Retinal pigment epithelial cell (primary cell): Measurements from ENCODE around the gene SELENOH.
"Not testable (repeated sequence)": the region's sequence is repeated elsewhere in the genome, so short reads cannot be mapped to it uniquely, and the experiment has no call there.

Source experiments
- DNase-seq: peaks from one replicate; pipeline ENCODE4 v3.0.0-alpha.2; 2010; ENCODE audit warnings: low read depth
- H3K4me3 ChIP-seq: 2 replicates; pipeline ENCODE4 v1.5.1; 2011; ENCODE audit warnings: mild to moderate bottlenecking, low read length, control low read depth, moderate library complexity
- CTCF ChIP-seq: conservative IDR thresholded peaks from 2 replicates; pipeline ENCODE4 v1.5.1; 2011; ENCODE audit warnings: low read depth, low read length, control low read depth, inconsistent platforms

SELENOH gene

DNA sequence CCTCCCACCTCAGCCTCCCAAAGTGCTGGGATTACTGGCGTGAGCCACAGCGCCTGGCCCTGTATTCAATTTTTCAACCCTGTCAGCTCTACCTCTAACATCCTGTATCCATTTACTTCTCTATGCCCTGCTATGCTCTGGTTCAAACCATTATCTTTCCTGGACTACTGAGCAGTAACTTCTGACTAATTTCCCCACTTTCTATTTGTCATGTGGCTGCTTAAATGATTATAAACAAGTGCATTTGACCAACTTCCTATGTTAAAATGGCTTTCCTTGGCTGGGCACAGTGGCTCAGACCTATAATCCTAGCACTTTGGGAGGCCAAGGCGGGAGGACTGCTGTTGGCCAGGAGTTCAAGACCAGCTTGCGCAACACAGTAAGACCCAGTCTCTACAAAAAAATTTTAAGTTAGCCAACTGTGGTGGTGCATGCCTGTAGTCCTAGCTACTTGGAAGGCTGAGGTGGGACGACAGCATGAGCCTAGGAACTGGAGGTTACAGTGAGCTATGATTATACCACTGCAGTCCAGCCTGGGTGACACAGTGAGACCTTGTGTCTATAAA is 31.4 kb upstream of the SELENOH start:
- no peak for DNase-seq
- TF ChIP-seq CTCF, result no peak

DNA sequence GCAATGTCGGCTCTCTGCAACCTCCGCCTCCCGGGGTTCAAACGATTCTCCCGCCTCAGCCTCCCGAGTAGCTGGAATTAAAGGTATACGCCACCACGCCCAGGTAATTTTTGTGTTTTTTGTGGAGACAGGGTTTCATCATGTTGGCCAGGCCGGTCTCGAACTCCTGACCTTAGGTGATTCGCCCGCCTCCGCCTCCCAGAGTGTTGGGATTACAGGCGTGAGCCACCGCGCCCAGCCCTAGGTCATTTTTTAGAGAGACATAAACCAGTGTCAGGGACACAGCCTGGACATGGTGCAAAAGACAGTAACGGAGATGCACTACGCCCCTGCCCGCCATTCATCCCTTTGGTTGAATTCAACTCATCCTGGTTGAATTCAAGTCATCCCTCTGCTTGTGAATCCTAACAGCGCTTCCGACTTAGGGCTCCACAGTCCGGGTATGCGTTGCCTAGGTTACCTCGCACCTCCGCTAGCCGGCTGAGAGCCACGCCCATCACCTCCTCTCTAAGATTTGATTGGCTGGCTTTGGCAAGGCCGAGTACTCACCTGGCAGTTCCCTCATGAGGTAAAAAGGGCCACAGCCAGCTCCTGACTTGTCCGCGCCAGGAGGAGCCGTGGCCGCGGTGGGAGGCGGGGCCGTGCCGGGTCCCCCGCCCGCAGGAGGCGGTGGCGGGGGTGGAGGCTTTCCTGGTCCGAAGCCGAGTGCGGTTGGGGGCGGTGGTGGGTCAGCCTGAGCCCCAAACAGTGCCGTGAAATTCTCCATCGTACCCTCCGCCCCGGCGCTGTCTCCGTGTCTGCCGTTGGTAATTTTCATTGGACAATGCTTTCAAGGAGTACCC is 29.7 kb upstream of the SELENOH start, which contains the start of gene MED19:
MED19 (minus strand) TSS at position 802 of the 842 bp plus-strand sequence; CDS start at position 766, 36 bp downstream.
- H3K4me3 ChIP-seq, result peak within 1 kb of the TSS; percentile 100
- TF ChIP-seq CTCF, result no peak
- DNase-seq, result peak; percentile 81

More for the DNA sequence above, 31.4 kb upstream of the SELENOH start:
- H3K4me3 ChIP-seq, result no peak overlapping the region

DNA sequence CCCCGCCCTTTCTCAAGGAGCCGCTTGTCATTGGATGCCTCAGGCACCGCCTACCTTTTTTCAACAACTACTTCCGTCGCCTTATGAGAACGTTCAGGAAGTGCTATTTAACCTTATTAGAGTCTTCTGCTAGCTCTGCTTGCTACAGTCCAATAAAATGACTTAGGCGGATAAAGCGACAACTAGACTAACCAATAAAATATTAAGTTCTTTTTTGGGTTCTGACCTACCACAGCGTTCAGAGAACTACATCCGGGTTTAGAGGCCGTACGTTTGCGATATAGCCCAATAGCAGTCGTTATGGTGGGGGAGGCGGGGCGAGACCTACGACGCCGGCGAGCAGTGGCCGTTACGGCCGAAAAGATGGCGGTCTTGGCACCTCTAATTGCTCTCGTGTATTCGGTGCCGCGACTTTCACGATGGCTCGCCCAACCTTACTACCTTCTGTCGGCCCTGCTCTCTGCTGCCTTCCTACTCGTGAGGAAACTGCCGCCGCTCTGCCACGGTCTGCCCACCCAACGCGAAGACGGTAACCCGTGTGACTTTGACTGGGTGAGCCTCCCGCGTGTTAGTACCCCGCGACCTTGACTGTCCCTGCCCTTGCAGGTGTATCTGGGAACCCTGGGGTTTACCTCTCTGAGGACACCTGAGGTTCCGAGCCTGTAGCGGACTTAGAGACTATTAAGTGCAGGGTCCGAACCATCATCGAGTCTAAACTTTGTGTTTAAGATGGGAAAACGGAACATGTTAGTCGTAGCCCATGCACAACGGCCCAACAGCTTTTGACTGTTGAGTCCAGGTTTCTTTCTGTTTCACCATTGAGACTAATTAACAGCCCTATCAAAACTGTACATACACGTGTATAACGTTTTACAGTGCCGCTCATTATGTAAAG is 28.8 kb upstream of the SELENOH start, which contains the start of gene TMX2:
TMX2 (plus strand) TSS at position 338 of the 895 bp plus-strand sequence; CDS start at position 364, 26 bp downstream.
- peak; percentile 99 for DNase-seq
- H3K4me3 ChIP-seq, result peak within 1 kb of the TSS; percentile 100
- no peak for TF ChIP-seq CTCF

- H3K4me3 ChIP-seq, result peak overlapping the region; percentile 100
- TF ChIP-seq CTCF, result no peak
- no peak for DNase-seq
Observed at GRCh38 chr11:57713835-57714234, 27.5 kb upstream of the SELENOH start.

DNA sequence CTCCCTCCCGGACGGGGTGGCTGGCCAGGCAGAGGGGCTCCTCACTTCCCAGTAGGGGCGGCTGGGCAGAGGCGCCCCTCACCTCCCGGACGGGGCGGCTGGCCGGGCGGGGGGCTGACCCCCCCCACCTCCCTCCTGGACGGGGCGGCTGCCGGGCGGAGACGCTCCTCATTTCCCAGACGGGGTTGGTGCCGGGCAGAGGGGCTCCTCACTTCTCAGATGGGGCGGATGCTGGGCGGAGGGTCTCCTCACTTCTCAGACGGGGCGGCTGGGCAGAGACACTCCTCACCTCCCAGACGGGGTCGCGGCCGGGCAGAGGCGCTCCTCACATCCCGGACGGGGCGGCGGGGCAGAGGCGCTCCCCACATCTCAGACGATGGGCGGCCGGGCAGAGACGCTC is 24.6 kb upstream of the SELENOH start:
- DNase-seq, H3K4me3 ChIP-seq: not testable (repeated sequence)

GRCh38 chr11:57727185-57727584 is 14.1 kb upstream of the SELENOH start:
- DNase-seq, result no peak
- TF ChIP-seq CTCF, result no peak

DNA sequence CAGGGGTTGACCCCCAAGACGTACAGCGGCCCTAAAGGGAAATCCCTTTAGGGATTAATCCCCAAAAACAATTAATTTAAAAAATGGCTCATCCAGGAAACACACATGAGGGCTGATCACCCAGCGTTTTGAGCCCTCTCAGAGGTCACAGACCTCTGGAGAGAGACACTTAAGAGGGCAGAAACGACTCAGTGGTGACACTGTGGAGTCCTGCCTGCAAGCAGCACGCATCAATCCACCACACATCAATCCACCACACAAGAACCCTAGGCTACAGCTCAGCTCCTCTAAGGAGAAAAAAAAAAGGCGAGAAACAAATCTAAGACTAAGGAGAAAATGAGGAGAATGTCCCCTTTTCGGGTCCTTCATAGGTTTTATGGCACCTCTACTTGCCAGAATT is 12.5 kb upstream of the SELENOH start:
- no peak overlapping the region for H3K4me3 ChIP-seq
- no peak for TF ChIP-seq CTCF
- no peak for DNase-seq

More at GRCh38 chr11:57727185-57727584, 14.1 kb upstream of the SELENOH start:
- H3K4me3 ChIP-seq, result no peak overlapping the region
